OCI-LY3 (cell line): ENCODE data around the gene CC2D1A.

Experiments
- H2AFZ ChIP-seq: fragments of 200-600, 300-600 bp; shearing (Covaris generic); 2 replicates; pipeline ENCODE4 v1.6.0; 2014; ENCODE audit warnings: antibody characterized with exemption, low read depth, low read length
- H3K27ac ChIP-seq: fragments of 200-600, 300-600 bp; sonication (generic); 2 replicates; pipeline ENCODE4 v1.5.1; 2014; ENCODE audit warnings: mild to moderate bottlenecking, low read length, moderate library complexity, mixed read lengths
- H3K27me3 ChIP-seq: fragments of 200-600, 300-600 bp; sonication (generic); 2 replicates; pipeline ENCODE4 v1.6.1; 2014; ENCODE audit warnings: low read depth, low read length, mixed read lengths
- H3K36me3 ChIP-seq: fragments of 200-600, 300-600 bp; sonication (generic); replicated peaks from 2 replicates; pipeline ENCODE3; 2014; ENCODE audit warnings: low read depth, low read length, mixed read lengths
- H3K4me1 ChIP-seq: fragments of 300-600, 200-600 bp; sonication (generic); 2 replicates; pipeline ENCODE4 v1.6.1; 2014; ENCODE audit warnings: low read length, mixed read lengths
- H3K4me2 ChIP-seq: fragments of 200-600, 300-600 bp; sonication (generic); 2 replicates; pipeline ENCODE4 v1.6.1; 2014; ENCODE audit warnings: low read length, mixed read lengths
- H3K4me3 ChIP-seq: fragments of 300-600, 200-600 bp; sonication (generic); 2 replicates; pipeline ENCODE4 v1.5.1; 2014; ENCODE audit warnings: antibody characterized with exemption, mild to moderate bottlenecking, low read length, moderate library complexity
- H3K79me2 ChIP-seq: fragments of 300-600, 200-600 bp; shearing (Covaris generic); 2 replicates; pipeline ENCODE4 v1.6.1; 2014; ENCODE audit warnings: mild to moderate bottlenecking, low read length, mixed read lengths
- H3K9ac ChIP-seq: fragments of 300-600, 200-600 bp; shearing (Covaris generic); 2 replicates; pipeline ENCODE4 v1.6.0; 2014; ENCODE audit warnings: mild to moderate bottlenecking, low read length, moderate library complexity
- H3K9me3 ChIP-seq: fragments of 200-600, 300-600 bp; shearing (Covaris generic); 2 replicates; pipeline ENCODE4 v1.6.1; 2014; ENCODE audit warnings: low read length, mixed read lengths; ENCODE audit not compliant: insufficient read depth
- H4K20me1 ChIP-seq: fragments of 200-600, 300-600 bp; sonication (generic); 2 replicates; pipeline ENCODE4 v1.6.1; 2016; ENCODE audit warnings: low read length, mixed read lengths; ENCODE audit not compliant: insufficient read depth
- CTCF ChIP-seq: fragments of 200-600, 300-600 bp; sonication (generic); IDR thresholded peaks from 2 replicates; pipeline ENCODE4 v1.5.1; 2014; ENCODE audit warnings: antibody characterized with exemption, low read length, low read depth
- EZH2phosphoT487 ChIP-seq: fragments of 200-600 bp; shearing (Covaris generic); IDR thresholded peaks from 2 replicates; pipeline ENCODE4 v1.6.1; 2018; ENCODE audit warnings: antibody characterized with exemption, mixed run types, low read depth

Gene CC2D1A

GRCh38 chr19:13942023-13942684 lies 36.2 kb downstream of the CC2D1A start:
- no peak overlapping the region for H3K4me2 ChIP-seq
- no peak overlapping the region for H2AFZ ChIP-seq
- no peak overlapping the region for H3K27ac ChIP-seq
- H3K36me3 ChIP-seq = no peaks in the 10 kb centered on the region
- no peak overlapping the region for H3K9ac ChIP-seq
- no peaks in the 10 kb centered on the region for H3K9me3 ChIP-seq
- no peaks in the 10 kb centered on the region for H3K4me1 ChIP-seq
- TF ChIP-seq CTCF = no peak
- no peak for TF ChIP-seq EZH2phosphoT487
- H4K20me1 ChIP-seq = no peaks in the 10 kb centered on the region
- no peaks in the 10 kb centered on the region for H3K27me3 ChIP-seq
- no peak overlapping the region for H3K4me3 ChIP-seq
- H3K79me2 ChIP-seq = no peaks in the 10 kb centered on the region

- H2AFZ ChIP-seq = no peak overlapping the region
- no peak overlapping the region for H3K27ac ChIP-seq
- TF ChIP-seq EZH2phosphoT487 (no peak), CTCF (no peak)
- H3K36me3 ChIP-seq = no peaks in the 10 kb centered on the region
- H3K4me2 ChIP-seq = no peak overlapping the region
- H3K27me3 ChIP-seq = no peaks in the 10 kb centered on the region
- no peaks in the 10 kb centered on the region for H3K79me2 ChIP-seq
- no peaks in the 10 kb centered on the region for H4K20me1 ChIP-seq
- H3K9me3 ChIP-seq = no peaks in the 10 kb centered on the region
- H3K4me3 ChIP-seq = no peak overlapping the region
- no peaks in the 10 kb centered on the region for H3K4me1 ChIP-seq
- H3K9ac ChIP-seq = no peak overlapping the region
Measured at GRCh38 chr19:13946414-13946813, 40.4 kb downstream of the CC2D1A start.

GRCh38 chr19:13951043-13951442 lies 45.0 kb downstream of the CC2D1A start:
- H2AFZ ChIP-seq = no peak overlapping the region
- H3K27ac ChIP-seq = no peak overlapping the region
- H3K9me3 ChIP-seq = no peaks in the 10 kb centered on the region
- no peak overlapping the region for H3K9ac ChIP-seq
- peaks cover 17% of the 10 kb centered on the region for H3K79me2 ChIP-seq
- no peak for TF ChIP-seq CTCF
- TF ChIP-seq EZH2phosphoT487 = no peak
- H3K4me1 ChIP-seq = peaks cover 12% of the 10 kb centered on the region
- H3K4me3 ChIP-seq = no peak overlapping the region
- H4K20me1 ChIP-seq = peaks cover 10% of the 10 kb centered on the region
- no peaks in the 10 kb centered on the region for H3K27me3 ChIP-seq
- peaks cover 11% of the 10 kb centered on the region for H3K36me3 ChIP-seq
- H3K4me2 ChIP-seq = no peak overlapping the region

- H3K27ac ChIP-seq = no peak overlapping the region
- H3K27me3 ChIP-seq = no peaks in the 10 kb centered on the region
- H3K36me3 ChIP-seq = peaks cover 17% of the 10 kb centered on the region
- H3K4me1 ChIP-seq = peaks cover 12% of the 10 kb centered on the region
- TF ChIP-seq EZH2phosphoT487 (no peak), CTCF (no peak)
- H3K9me3 ChIP-seq = no peaks in the 10 kb centered on the region
- peak overlapping the region; percentile 21; the same call in 1 of the 2 replicates for H3K9ac ChIP-seq
- H3K4me3 ChIP-seq = peak overlapping the region; percentile 83
- peaks cover 17% of the 10 kb centered on the region for H3K79me2 ChIP-seq
- peak overlapping the region; percentile 73 for H3K4me2 ChIP-seq
- H4K20me1 ChIP-seq = peaks cover 10% of the 10 kb centered on the region
- H2AFZ ChIP-seq = peak overlapping the region; percentile 96
Measured at GRCh38 chr19:13951799-13952153, 45.8 kb downstream of the CC2D1A start.
